Stimulated activated CD4-positive, alpha-beta T cell treated with anti-CD3 and anti-CD28 coated beads, Interleukin-1b, Interleukin-23, amount 100 ng/mL, for 4 hours (primary cell): ENCODE data around the gene GRHL1.
"Not testable (repeated sequence)": the region's sequence is repeated elsewhere in the genome, so short reads cannot be mapped to it uniquely, and the experiment has no call there.

Experiments used
- DNase-seq, 2 donors: peaks; one replicate each; pipeline ENCODE4 v3.0.0-alpha.2; 2020; ENCODE audit warnings: low read depth in 2 of 2

Gene GRHL1

GRCh38 chr2:10022966-10023662, 71.6 kb downstream of the GRHL1 start:
- DNase-seq, result no peak

- DNase-seq, result no peak
Observed at GRCh38 chr2:10026940-10027569, 75.6 kb downstream of the GRHL1 start.

- DNase-seq, result no peak
Observed at GRCh38 chr2:10027660-10028330, 76.3 kb downstream of the GRHL1 start.

GRCh38 chr2:10028407-10028987, 77.0 kb downstream of the GRHL1 start:
- no peak for DNase-seq

GRCh38 chr2:10028988-10029874, 77.7 kb downstream of the GRHL1 start:
- peak in 1 of 2 donors; percentile 26 for DNase-seq

- no peak for DNase-seq
Observed at GRCh38 chr2:10029875-10030223, 78.4 kb downstream of the GRHL1 start.

GRCh38 chr2:10030311-10030736, 78.8 kb downstream of the GRHL1 start:
- DNase-seq, result no peak

- DNase-seq, result not testable (repeated sequence)
Observed at GRCh38 chr2:10030798-10031197, 79.3 kb downstream of the GRHL1 start.

GRCh38 chr2:10031886-10032745, 80.6 kb downstream of the GRHL1 start:
- DNase-seq, result no peak

- DNase-seq, result no peak
Observed at GRCh38 chr2:10032746-10033105, 81.2 kb downstream of the GRHL1 start.

GRCh38 chr2:10033251-10034006, 81.9 kb downstream of the GRHL1 start:
- DNase-seq, result no peak

GRCh38 chr2:10034333-10035052, 83.0 kb downstream of the GRHL1 start:
- DNase-seq, result no peak

GRCh38 chr2:10035053-10035422, 83.5 kb downstream of the GRHL1 start:
- DNase-seq, result no peak

- DNase-seq, result no peak
Observed at GRCh38 chr2:10035633-10036032, 84.1 kb downstream of the GRHL1 start.

GRCh38 chr2:10036095-10036884, 84.8 kb downstream of the GRHL1 start:
- no peak for DNase-seq

GRCh38 chr2:10038123-10038522, 86.6 kb downstream of the GRHL1 start:
- DNase-seq, result no peak

GRCh38 chr2:10038716-10039115, 87.2 kb downstream of the GRHL1 start:
- DNase-seq, result no peak

- no peak for DNase-seq
Observed at GRCh38 chr2:10039658-10040410, 88.3 kb downstream of the GRHL1 start.
